K562 (cell line): ENCODE measurements around the gene CSK. TPM values are rescaled to one million over a fixed set of nuclear protein-coding genes. Genes with fewer than 3 reads are reported as not detected.
A peak's percentile ranks its signal among the peaks of the same experiment; 100 is the strongest.

Experiments used
- GATAD2A ChIP-seq: fragments of 450-650 bp; IDR thresholded peaks from 2 replicates; pipeline ENCODE4 v1.6.1; 2017
- IRF2 ChIP-seq: sonication (generic); formaldehyde crosslinking; IDR thresholded peaks from 2 replicates; pipeline ENCODE4 v1.8.1; 2022; ENCODE audit warnings: mild to moderate bottlenecking, missing genetic modification reagents
- NFIX ChIP-seq: fragments of 250-450 bp; sonication (Bioruptor Pico); IDR thresholded peaks from 2 replicates; pipeline ENCODE4 v1.4.0; 2020; ENCODE audit warnings: low read depth, mild to moderate bottlenecking, moderate library complexity
- PHF21A ChIP-seq: fragments of 450-650 bp; IDR thresholded peaks from 2 replicates; pipeline ENCODE4 v1.6.1; 2017; ENCODE audit warnings: low read depth, borderline replicate concordance
- SPI1 ChIP-seq: IDR thresholded peaks from 2 replicates; pipeline ENCODE4 v1.6.1; 2011; ENCODE audit warnings: low read depth, low read length, control low read depth, borderline replicate concordance
- WHSC1 ChIP-seq: IDR thresholded peaks from one replicate; pipeline ENCODE4 v1.6.1; 2012; ENCODE audit warnings: low read length, control low read depth, inconsistent platforms
- ZNF239 ChIP-seq: fragments of 250-450 bp; sonication (Bioruptor Pico); IDR thresholded peaks from 2 replicates; pipeline ENCODE4 v1.4.0; 2020; ENCODE audit warnings: mild to moderate bottlenecking
- ZNF644 ChIP-seq: fragments of 200-800 bp; sonication (Bioruptor generic); IDR thresholded peaks from 2 replicates; pipeline ENCODE4 v1.6.1; 2016; ENCODE audit warnings: low read depth, missing genetic modification characterization, missing compliant biosample characterization
- polyA plus RNA-seq, 8 experiments: library from polyadenylated mRNA; depleted of rRNA in 4 of 8; stranded (reverse) in 5 of 8; unstranded in 3 of 8; fragments of >200 nt; fragmentation: Nextera tagmentation in 2 of 8; fragmentation: Illumina TruSeq in 1 of 8; extraction: Ambion mirVana in 2 of 8; extraction: Trizol in 1 of 8; gene quantifications; 2 replicates each; pipeline versions ENCODE4 v1.2.1 to v1.2.3, GENCODE V29; 2011 to 2014; ENCODE audit warnings: inconsistent platforms in 1 of 8, missing spikeins in 1 of 8
- total RNA-seq, 7 experiments: library from RNA; depleted of rRNA in 6 of 7; stranded (reverse); fragments of >200 nt in 6 of 7; fragmentation: Illumina TruSeq in 2 of 7; extraction: Trizol in 2 of 7; gene quantifications; 2 replicates each; pipeline versions ENCODE4 v1.2.1 to v1.2.3, GENCODE V29; 2011 to 2021; ENCODE audit warnings: low replicate concordance in 1 of 7
- TF ChIP-seq, protein P1 (sequence below): fragments of 150-350 bp; conservative IDR thresholded peaks from 2 replicates; pipeline ENCODE4 v1.6.1; 2014; ENCODE audit warnings: low read length
- TF ChIP-seq, protein P2 (sequence below): fragments of 200-800 bp; sonication (Bioruptor generic); IDR thresholded peaks from 2 replicates; pipeline ENCODE4 v1.6.1; 2017; ENCODE audit warnings: missing genetic modification characterization, missing compliant biosample characterization
- TF ChIP-seq, protein P3 (sequence below): fragments of 250-450 bp; sonication (Bioruptor Pico); IDR thresholded peaks from 2 replicates; pipeline ENCODE4 v1.8.0; 2021; ENCODE audit warnings: mild to moderate bottlenecking, moderate library complexity
- TF ChIP-seq, protein P4 (sequence below), 2 experiments: fragments of 450-650 bp in 1 of 2; IDR thresholded peaks; 2 replicates each; pipeline ENCODE4 v1.6.1; 2011 to 2017; ENCODE audit warnings: low read depth in 2 of 2, antibody characterized with exemption in 1 of 2, borderline replicate concordance in 1 of 2, low read length in 1 of 2, mild to moderate bottlenecking in 1 of 2, mixed read lengths in 1 of 2; ENCODE audit not compliant: control insufficient read depth in 1 of 2
- TF ChIP-seq, protein P5 (sequence below): fragments of 250-450 bp; sonication (Bioruptor Pico); IDR thresholded peaks from 2 replicates; pipeline ENCODE4 v1.8.0; 2021; ENCODE audit warnings: moderate library complexity, mild to moderate bottlenecking, inconsistent platforms

The CSK gene
- total and polyA plus RNA-seq, 9 of the 15 experiments (the other 6 are each of a cell fraction or from before 2014, with no cell fraction given): 1.5 to 112 (median 22.5) TPM

DNA sequence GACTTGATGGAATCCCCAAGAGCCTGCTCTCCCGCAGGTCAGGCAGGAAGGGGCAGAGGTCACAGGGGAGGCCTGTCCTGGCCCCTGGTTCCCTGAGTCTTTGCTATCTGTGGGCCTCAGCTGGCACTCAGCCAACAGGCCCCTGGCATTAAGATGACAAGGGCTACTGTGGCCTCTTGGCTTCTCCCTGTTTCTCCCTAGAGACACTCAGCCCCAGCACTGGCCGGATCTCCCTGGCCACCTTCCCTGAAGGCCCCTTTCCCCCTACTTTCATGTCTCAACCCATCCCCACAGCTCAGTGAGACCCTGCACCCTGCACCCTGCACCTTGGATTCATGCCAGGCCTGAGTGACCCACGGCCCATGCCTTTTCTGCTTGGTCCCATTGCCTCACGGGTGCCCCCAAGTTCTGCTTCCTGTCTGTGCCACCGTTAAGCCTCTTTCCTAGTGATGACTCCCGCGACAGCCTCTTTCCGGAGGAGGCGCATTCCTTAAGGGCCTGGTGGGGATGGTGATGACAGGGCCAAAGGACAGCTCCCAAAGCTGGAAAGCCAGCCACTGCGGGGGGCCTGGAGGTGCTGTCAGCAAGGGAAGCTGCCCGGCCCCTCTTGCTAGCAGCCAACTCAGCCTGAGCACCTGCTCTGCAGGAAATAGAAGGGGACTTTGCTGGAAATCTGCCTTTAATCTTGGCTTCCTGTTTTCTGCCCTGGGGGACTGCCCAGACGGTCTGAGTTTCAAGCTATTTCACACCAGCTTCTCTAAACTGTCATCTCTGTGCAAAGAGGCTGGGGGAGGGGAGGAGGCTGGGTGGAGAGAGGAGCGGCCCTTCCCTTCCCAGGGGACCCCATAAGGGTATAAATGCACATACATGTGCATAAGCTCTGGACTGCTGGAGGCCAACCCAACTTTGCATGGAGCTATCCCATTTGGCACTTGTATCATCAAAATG, 4.8 kb upstream of the CSK start (continued):
- TF ChIP-seq, protein P1, sequence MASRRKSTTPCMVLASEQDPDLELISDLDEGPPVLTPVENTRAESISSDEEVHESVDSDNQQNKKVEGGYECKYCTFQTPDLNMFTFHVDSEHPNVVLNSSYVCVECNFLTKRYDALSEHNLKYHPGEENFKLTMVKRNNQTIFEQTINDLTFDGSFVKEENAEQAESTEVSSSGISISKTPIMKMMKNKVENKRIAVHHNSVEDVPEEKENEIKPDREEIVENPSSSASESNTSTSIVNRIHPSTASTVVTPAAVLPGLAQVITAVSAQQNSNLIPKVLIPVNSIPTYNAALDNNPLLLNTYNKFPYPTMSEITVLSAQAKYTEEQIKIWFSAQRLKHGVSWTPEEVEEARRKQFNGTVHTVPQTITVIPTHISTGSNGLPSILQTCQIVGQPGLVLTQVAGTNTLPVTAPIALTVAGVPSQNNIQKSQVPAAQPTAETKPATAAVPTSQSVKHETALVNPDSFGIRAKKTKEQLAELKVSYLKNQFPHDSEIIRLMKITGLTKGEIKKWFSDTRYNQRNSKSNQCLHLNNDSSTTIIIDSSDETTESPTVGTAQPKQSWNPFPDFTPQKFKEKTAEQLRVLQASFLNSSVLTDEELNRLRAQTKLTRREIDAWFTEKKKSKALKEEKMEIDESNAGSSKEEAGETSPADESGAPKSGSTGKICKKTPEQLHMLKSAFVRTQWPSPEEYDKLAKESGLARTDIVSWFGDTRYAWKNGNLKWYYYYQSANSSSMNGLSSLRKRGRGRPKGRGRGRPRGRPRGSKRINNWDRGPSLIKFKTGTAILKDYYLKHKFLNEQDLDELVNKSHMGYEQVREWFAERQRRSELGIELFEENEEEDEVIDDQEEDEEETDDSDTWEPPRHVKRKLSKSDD: no peak
- TF ChIP-seq ZNF644 (tag): 0 out of 2 replicates have a peak, but pooled peaks have one; percentile 21
- TF ChIP-seq ZNF239: peak; percentile 69
- TF ChIP-seq WHSC1: no peak
- TF ChIP-seq SPI1: peak; percentile 84; the same call in 1 of the 2 replicates
- peak; percentile 88 for TF ChIP-seq NFIX (CRISPR knock-in tag)
- no peak for TF ChIP-seq PHF21A
- no peak for TF ChIP-seq IRF2
- TF ChIP-seq, protein P2, sequence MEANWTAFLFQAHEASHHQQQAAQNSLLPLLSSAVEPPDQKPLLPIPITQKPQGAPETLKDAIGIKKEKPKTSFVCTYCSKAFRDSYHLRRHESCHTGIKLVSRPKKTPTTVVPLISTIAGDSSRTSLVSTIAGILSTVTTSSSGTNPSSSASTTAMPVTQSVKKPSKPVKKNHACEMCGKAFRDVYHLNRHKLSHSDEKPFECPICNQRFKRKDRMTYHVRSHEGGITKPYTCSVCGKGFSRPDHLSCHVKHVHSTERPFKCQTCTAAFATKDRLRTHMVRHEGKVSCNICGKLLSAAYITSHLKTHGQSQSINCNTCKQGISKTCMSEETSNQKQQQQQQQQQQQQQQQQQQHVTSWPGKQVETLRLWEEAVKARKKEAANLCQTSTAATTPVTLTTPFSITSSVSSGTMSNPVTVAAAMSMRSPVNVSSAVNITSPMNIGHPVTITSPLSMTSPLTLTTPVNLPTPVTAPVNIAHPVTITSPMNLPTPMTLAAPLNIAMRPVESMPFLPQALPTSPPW (CRISPR knock-in tag): peak; percentile 31; the same call in 1 of the 2 replicates
- TF ChIP-seq GATAD2A: no peak
- TF ChIP-seq, protein P3, sequence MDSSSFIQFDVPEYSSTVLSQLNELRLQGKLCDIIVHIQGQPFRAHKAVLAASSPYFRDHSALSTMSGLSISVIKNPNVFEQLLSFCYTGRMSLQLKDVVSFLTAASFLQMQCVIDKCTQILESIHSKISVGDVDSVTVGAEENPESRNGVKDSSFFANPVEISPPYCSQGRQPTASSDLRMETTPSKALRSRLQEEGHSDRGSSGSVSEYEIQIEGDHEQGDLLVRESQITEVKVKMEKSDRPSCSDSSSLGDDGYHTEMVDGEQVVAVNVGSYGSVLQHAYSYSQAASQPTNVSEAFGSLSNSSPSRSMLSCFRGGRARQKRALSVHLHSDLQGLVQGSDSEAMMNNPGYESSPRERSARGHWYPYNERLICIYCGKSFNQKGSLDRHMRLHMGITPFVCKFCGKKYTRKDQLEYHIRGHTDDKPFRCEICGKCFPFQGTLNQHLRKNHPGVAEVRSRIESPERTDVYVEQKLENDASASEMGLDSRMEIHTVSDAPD (CRISPR knock-in tag): no peak
- TF ChIP-seq, protein P4, sequence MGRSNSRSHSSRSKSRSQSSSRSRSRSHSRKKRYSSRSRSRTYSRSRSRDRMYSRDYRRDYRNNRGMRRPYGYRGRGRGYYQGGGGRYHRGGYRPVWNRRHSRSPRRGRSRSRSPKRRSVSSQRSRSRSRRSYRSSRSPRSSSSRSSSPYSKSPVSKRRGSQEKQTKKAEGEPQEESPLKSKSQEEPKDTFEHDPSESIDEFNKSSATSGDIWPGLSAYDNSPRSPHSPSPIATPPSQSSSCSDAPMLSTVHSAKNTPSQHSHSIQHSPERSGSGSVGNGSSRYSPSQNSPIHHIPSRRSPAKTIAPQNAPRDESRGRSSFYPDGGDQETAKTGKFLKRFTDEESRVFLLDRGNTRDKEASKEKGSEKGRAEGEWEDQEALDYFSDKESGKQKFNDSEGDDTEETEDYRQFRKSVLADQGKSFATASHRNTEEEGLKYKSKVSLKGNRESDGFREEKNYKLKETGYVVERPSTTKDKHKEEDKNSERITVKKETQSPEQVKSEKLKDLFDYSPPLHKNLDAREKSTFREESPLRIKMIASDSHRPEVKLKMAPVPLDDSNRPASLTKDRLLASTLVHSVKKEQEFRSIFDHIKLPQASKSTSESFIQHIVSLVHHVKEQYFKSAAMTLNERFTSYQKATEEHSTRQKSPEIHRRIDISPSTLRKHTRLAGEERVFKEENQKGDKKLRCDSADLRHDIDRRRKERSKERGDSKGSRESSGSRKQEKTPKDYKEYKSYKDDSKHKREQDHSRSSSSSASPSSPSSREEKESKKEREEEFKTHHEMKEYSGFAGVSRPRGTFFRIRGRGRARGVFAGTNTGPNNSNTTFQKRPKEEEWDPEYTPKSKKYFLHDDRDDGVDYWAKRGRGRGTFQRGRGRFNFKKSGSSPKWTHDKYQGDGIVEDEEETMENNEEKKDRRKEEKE (IDR thresholded peaks at IDR 0.05; ENCODE audit: borderline replicate concordance in 1 of 2, control insufficient read depth in 1 of 2, low read depth in 2 of 2, low read length in 1 of 2): no peak
- TF ChIP-seq, protein P5, sequence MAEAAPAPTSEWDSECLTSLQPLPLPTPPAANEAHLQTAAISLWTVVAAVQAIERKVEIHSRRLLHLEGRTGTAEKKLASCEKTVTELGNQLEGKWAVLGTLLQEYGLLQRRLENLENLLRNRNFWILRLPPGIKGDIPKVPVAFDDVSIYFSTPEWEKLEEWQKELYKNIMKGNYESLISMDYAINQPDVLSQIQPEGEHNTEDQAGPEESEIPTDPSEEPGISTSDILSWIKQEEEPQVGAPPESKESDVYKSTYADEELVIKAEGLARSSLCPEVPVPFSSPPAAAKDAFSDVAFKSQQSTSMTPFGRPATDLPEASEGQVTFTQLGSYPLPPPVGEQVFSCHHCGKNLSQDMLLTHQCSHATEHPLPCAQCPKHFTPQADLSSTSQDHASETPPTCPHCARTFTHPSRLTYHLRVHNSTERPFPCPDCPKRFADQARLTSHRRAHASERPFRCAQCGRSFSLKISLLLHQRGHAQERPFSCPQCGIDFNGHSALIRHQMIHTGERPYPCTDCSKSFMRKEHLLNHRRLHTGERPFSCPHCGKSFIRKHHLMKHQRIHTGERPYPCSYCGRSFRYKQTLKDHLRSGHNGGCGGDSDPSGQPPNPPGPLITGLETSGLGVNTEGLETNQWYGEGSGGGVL (CRISPR knock-in tag): no peak
